Activated CD4-positive, alpha-beta T cell treated with anti-CD3 and anti-CD28 coated beads for 1 hour (primary cell): ENCODE measurements around the gene S100A8.
"Not testable (repeated sequence)": the region's sequence is repeated elsewhere in the genome, so short reads cannot be mapped to it uniquely, and the experiment has no call there.

ENCODE experiments used
- DNase-seq: peaks from one replicate; pipeline ENCODE4 v3.0.0-alpha.2; 2020

The S100A8 gene

GRCh38 chr1:153360592-153361479 lies 30.0 kb downstream of the S100A8 start:
- DNase-seq: no peak

- DNase-seq: no peak
Observed at GRCh38 chr1:153360190-153360589, 30.7 kb downstream of the S100A8 start.

GRCh38 chr1:153359241-153359640 lies 31.6 kb downstream of the S100A8 start:
- no peak for DNase-seq

GRCh38 chr1:153358691-153358975 lies 32.2 kb downstream of the S100A8 start:
- DNase-seq: no peak

- DNase-seq: no peak
Observed at GRCh38 chr1:153357853-153358690, 32.8 kb downstream of the S100A8 start, which contains the start of gene S100A9. Gene S100A9, plus strand, starts transcription at chr1:153357854. Its CDS starts 430 bp downstream, at chr1:153358284.

GRCh38 chr1:153357076-153357852 lies 33.6 kb downstream of the S100A8 start:
- DNase-seq: no peak

DNA sequence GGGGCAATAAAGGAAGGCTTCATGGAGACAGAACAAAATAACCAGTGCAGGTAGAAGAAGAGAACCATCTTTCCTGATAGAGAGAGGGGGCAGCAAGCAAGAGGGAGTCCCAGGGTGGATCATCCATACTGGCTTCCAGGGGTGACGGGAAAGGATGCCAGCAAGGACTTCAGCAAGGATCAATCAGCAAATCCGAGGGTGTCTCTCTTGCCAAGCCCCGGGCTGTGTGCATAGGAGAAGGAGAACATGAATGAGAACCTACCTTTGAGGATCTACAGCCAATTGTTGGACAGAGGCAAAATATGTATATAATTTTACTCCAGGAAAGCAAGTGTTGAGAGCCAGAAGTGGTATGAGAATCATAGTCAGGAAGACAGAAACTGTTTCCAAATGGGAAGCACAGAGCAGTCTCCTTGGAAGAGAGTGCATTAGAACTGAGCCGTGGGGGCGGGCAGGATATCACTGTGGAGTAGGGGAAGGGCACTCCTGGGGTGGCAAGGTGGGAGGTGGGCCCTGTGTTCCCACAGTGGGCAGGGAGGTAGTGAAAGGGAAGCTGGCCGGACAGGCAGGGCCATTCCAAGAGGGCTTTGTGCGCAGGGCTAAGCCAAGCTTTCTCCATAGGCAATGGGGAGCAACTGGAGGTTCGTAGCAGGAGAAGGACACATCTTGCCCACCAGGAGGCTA lies 34.3 kb downstream of the S100A8 start:
- no peak for DNase-seq

DNA sequence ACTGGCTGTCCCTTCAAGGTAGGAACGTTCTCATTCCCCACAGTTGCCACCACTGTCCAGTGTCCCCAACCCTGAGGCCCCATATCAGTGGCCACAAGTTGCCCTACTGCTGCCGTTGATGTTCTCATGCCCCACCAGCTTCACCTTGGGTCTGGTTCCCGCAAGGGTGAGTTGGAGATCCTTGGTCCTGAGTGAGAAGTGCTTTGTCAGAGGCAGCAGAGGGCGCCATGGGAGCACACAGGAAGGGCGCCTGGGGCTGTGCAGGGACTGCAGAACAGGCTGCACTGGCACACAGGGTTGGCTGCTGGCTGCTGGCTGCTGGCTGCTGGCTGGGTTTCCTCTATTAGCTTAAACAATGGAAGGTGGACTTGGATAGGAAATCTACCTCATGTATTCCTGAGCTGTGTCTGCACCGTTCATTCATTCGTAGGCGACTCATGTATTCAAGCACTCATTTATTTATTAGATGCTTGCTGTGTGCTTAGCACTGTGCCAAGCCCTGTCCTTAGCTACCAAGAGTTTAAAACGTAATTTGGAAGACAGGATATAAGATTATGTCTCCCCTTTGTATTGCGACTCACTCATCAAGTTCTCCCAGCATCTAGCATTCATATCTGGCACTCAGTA lies 35.3 kb downstream of the S100A8 start:
- DNase-seq: no peak

DNA sequence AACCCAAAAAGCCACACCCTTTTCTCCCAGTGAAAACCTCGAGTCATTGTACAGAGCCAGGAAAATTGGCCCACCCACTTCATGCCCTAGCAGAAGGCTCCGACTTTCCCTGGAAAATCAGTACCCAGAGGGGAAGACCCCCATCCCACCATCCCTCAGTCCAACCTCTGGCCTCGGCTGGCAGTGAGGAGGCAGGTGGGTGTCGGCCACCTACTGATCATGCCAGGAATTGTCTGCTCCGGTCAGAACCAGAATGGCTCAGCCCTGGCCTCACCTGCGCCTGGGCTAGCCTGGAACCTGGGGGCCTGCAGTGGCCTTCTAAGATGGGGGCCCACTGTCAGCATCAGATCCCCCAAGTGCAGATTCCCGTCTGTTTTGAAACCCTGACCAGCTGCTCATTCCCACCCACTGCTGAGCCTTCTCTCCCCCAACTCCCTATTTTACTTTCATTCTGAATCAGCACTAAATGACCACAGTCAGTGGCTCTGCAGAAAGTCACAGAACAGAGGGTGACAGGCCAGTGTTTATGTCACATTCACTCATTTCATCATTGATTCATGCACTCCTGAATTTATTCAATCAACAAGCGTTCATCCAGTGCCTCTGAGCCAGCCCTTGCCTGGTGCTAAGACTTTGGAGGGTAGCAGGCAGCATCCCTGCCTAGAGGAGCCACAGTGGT lies 36.2 kb downstream of the S100A8 start:
- no peak for DNase-seq

GRCh38 chr1:153353226-153353947 lies 37.5 kb downstream of the S100A8 start:
- no peak for DNase-seq

DNA sequence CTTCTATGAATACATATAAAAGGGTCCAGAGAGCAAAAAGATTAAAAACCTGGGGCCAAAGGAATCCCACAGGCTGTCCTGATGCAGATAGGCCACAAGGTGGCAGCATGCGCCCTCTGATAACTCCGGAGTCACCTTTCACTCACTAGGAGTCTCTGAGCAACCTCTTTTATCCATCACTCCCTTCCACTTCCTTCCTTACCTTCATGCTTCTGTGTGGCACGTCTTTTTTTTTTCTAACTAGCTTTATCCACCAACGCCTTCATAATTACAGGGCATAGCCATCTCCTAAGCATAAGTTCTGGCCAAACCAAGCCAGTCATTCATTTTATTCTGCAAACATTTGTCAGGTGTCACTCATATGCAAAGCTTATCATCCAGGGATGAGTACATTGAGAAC lies 38.4 kb downstream of the S100A8 start:
- peak; percentile 41 for DNase-seq

- DNase-seq: no peak
Observed at GRCh38 chr1:153350321-153350957, 40.4 kb downstream of the S100A8 start.

DNA sequence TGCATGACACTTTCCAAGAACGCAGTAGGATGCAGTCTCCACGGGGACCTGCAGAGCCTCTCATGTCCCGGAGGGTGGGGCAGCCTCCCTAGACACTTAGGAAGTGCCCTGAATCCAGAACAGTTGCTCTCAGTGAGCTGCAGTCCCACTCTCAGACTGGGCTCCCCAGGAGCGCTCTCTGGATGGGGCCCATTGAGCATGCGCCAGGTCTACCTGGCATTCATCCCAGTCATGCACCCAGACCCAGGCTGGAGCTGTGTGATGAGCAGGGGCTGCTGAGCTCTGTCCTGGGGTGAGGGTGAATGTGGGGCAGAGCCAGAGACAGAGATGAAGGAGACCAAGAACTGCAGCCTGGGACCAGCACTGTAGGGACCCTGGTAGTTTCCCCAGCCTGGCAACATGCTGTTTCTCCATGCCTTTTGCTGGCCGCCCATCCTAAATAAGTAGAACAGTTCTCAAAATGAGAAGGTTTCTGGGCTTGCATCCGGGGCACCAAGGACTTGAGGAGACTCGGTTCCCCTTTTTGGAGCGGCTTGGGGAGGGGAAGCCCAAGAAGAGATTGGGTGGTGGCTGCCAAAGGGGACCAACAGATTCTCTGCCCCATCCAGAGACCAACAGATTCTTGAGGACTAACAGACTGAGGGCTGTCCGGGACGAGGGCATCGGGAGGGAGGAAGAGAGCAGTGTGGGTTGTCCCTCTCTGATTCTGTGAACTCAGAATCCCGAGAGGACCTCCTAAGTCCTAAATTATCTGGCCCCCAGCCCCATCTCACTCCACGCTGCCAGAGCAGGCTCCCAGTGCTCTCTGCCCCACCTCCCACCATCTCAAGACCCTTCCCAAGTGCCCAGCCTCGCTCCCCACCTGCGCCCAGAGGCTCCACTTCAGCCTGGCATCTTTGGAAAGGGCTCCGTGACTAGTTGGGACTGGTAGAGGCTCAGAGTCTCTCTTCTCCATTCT lies 41.2 kb downstream of the S100A8 start:
- no peak for DNase-seq

DNA sequence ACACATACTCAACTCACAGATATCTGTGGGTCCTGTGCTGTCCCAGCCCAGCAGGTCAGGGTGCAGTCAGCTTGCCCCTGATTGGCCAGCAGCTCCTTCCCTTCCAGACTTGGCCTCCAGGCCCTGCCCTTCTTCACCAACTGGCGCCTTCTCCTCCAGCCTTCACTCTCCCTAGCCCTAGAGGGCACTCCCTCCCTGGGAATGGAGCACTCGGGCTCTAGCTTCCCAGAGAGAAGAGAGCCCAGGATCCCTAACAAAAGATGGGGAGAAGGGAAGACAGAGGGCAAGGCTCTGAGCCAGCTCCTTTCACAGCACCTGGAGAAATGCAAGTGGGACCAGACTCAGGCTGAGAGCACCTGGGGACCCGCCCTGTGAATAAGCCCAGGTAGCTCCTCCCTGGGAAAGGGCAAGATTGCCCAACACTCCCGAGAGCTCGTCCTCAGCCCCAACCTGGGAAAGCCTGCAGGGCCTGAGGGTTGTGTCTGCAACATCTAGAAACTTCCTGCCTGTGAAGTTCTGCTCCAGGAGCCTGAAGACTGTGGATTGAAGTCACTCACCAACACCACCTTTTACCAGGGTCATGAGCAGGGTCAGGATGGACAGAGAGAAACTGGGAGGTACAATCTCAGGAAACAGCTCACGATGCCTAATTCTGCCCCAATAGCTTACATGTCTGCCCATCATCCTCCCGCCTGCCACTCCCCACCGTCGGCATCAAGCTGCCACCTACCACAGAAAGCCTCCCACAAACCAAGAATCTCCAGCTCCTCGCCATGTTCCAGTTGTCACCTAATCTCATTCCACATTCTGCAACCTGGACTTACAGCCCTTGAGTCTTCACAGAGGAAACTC lies 42.1 kb downstream of the S100A8 start, which contains the start of gene PGLYRP4:
PGLYRP4 (minus strand) TSS at position 331 of the 852 bp plus-strand sequence. CDS start 909 bp downstream, outside the sequence.
- no peak for DNase-seq

DNA sequence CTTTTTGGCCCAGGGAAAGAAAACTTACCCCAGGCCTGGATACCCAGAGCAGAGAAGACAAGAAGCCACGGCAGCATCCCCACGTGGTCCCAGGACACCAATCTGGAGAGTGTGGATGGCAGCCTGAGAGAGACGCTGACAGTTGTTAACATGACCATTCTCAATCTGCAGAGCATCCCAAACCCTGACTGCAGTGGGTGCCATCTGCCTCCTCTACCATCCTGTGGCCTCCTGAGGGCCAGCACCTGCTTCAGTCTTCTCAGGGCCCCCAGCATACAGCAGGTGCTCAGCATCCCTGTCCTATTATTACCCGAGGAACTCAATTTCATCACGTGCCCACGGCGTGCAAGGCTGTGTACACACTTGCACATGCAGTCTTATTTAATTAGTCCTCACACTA lies 43.0 kb downstream of the S100A8 start:
- DNase-seq: no peak

GRCh38 chr1:153347049-153347448 lies 43.8 kb downstream of the S100A8 start:
- not testable (repeated sequence) for DNase-seq

DNA sequence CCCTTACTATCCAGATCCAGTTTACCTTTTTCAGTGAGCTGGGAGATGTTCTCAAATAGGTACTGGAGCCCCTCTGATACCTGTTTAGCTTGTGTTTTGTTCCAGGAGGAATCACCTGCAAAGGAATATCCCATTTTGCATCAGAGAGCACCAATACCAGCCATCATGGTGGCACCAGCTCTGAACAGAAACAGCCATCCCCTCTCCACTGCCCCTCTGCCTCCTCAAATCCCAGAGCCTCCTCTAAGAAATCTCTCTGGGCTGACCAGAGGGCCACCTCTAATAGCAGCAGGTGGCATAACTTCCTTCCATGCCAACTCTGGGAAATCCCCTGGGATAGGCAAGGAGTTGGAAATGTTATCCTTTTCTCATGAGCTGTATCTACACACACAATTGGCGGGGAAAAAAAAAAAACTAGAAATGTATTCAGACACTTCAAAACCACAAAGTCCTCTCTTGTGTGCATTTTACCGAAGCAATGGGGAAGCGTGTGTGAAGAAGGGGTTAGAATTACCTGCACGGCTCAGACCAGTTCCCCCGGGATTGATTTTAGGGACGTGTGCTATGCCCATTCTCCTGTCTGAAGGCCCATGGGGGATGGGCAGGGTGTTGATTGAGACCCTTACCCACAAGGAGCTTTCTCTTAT lies 44.7 kb downstream of the S100A8 start:
- no peak for DNase-seq
